GM18499 (cell line): ENCODE results near the gene HNRNPUL2.
"Not testable (repeated sequence)": the region's sequence is repeated elsewhere in the genome, so short reads cannot be mapped to it uniquely, and the experiment has no call there.

ENCODE experiments used
- ATAC-seq: cut with Tn5 transposase; IDR thresholded peaks from one replicate; pipeline ENCODE4 v1.9.1; 2021; ENCODE audit warnings: moderate number of reproducible peaks; ENCODE audit not compliant: insufficient read depth, unreplicated experiment

Gene HNRNPUL2

GRCh38 chr11:62705880-62706849 is 21.1 kb downstream of the HNRNPUL2 start:
- ATAC-seq = no peak

- no peak for ATAC-seq
These were observed 21.8 kb downstream of the HNRNPUL2 start for GRCh38 chr11:62705413-62705812.

GRCh38 chr11:62703921-62704320 is 23.3 kb downstream of the HNRNPUL2 start:
- ATAC-seq = not testable (repeated sequence)

- no peak for ATAC-seq
These were observed 25.0 kb downstream of the HNRNPUL2 start for GRCh38 chr11:62702246-62702645.

DNA sequence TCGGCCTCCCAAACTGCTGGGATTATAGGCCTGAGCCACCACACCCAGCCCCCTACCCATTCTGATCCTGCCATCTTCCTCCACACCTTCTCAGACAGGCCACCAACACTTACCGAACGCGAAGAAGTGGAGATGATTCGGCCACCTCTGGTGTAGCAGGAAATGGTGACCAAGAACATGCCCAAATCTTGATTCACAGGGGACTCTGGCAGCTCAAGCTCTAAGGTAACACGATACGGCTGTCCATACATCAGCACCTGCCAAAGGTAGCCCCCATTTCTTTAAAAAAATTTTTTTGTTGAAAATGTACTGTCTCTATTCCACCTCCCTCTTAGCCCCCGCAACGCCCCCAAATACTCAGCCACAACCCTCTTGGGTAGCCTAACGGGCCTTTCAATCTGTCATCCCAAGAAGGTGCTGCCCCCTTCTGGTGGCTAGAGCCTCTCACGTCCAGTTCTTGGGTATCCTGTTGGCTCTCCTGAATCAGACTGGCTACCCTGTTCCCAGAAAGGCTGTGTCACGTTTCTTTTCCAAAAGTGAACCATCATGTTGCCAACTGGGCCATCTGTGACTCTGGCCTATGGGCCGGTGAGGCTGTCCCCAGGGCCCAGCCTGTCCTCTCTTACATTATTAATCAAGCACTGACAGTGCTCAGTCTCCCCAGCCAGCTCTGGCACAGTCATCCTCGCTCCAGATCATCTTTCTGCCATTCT is 32.6 kb downstream of the HNRNPUL2 start:
- no peak for ATAC-seq

DNA sequence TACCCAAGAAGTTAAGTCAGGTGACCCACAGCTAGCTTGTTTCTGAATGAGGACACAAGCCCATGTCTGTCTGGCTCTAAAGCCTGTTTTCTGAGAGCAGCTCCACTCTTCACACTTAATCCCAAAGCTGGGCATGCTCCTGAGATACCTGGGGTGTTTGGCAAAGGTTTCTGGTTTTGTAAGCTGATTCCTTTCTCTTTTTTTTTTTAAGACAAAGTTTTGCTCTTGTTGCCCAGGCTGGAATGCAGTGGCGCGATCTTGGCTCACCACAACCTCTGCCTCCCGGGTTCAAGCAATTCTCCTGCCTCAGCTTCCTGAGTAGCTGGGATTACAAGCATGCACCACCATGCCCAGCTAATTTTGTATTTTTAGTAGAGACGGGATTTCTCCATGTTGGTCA is 33.6 kb downstream of the HNRNPUL2 start:
- ATAC-seq = not testable (repeated sequence)

GRCh38 chr11:62689421-62690183 is 37.7 kb downstream of the HNRNPUL2 start, which contains the start of gene LRRN4CL:
Gene LRRN4CL (minus strand): TSS chr11:62689530. CDS start chr11:62688508, 1,022 bp downstream.
- ATAC-seq = no peak

GRCh38 chr11:62688491-62688890 is 38.8 kb downstream of the HNRNPUL2 start:
- ATAC-seq = no peak

DNA sequence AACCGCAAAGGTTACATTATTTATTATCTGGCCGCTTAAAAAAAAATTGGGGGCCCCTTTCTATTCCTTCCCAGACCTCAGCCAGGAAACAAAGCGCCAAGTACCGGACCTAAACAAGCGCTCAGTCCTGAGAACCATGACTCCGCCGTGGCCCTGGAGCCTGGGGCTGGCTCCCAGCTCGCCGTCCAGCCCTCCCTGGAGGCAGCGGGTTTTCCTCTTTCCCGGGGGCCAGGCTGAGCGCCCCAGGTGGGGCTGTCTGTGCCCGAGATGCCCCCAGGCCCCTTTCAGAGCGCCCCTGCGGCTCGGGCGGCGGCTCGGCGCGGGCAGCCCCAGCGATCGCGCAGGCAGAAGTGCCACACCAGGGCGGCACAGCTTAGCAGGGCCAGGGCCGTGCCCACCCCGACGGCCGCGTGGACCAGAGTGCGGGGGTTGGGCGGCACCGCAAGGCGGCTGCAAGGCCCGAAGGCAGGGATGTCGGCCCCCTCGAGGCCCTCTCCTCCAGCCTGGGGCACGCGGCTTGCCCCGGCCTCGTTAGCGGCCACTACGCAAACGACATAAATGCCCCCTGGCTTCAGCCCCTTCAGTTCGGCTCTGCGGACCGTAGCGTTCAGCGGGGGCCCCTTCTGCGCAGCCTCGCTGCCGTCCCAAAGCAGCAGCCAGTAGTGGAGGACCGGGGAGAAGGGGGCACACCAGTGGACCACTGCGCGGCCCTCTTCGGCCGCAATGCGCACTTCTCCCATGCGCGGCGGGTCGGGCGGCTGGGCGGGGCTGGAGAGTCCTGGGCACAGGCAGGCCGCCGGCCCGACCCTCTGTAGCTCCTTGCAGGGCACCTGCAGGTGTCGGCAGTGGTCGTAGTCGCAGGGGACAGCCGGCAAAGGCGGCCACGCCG is 39.5 kb downstream of the HNRNPUL2 start:
- no peak for ATAC-seq

DNA sequence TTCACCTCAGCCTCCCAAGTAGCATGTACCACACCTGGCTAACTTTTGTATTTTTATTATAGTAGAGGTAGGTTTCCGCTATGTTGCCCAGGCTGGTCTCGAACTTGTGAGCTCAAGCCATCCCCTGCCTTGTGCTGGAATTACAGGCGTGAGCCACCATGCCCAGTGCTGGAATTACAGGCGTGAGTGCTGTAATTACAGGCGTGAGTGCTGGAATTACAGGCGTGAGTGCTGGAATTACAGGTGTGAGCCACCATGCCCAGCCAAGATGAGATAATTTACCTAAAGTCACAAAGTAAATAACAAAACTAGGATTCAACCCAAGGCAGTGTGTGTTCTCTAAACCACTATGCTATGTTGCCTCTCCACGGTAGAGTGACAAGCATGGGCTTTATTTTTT is 44.7 kb downstream of the HNRNPUL2 start:
- no peak for ATAC-seq

GRCh38 chr11:62680825-62681240 is 46.4 kb downstream of the HNRNPUL2 start:
- no peak for ATAC-seq

- no peak for ATAC-seq
These were observed 48.2 kb downstream of the HNRNPUL2 start, which contains the start of gene UBXN1 for GRCh38 chr11:62678770-62679696. Gene UBXN1 (minus strand): TSS chr11:62679073. CDS start chr11:62678923, 150 bp downstream.

DNA sequence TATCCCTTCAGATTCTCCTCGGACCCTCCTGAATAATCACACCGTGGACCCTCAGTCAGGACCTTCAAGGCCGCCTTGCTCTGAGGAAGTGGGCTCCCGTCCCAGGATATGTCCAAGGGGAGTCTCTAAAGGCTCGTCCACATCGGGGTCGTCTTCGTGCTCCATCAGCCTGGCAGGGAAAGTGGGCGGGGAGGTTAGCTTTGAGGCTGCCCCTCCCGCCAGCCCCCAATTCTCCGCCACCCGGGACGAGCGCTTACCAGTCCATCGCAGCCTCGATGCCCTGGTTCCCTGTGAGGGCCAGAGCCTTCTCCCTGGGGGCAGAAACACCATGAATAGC is 48.9 kb downstream of the HNRNPUL2 start:
- no peak for ATAC-seq

DNA sequence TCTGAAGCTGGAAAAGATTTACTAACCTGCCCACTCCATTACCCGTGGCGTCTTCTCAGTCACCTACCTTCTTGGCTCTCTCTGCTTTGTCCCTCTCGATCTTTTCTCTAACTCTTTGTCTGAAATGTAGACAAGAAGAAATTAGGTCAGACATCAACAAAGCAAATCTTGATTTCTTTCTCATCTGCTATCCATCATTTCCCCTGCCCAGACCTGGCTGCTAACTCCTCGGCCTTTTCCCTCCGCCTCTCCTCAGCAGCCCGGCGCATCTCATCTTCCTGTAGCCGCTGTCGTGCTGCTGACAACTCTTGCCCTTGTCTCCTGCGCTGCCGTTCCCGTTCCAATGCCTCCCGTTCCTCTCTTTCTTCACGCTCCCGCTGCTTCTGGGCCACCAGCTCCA is 49.5 kb downstream of the HNRNPUL2 start:
- ATAC-seq = no peak

DNA sequence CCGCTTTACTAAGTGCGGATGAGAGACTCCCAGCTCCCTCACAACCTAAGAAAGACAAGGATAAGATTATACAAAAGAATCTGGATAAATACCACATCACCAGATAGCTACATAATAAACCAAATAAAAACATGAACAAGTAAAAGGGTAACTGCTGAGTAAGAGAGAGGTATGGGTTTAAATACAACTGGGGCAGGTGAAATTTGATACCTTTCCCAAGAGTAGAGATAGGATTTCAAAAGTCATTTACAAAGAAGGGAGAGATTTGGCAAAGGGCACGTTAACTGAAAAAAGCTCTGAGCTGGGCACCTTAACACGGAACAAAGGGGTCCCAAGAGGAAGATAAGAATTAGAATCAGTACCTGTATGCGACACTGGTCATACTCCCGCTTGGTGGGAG is 50.1 kb downstream of the HNRNPUL2 start:
- no peak for ATAC-seq

- ATAC-seq = no peak
These were observed 50.6 kb downstream of the HNRNPUL2 start for GRCh38 chr11:62676698-62677097.

DNA sequence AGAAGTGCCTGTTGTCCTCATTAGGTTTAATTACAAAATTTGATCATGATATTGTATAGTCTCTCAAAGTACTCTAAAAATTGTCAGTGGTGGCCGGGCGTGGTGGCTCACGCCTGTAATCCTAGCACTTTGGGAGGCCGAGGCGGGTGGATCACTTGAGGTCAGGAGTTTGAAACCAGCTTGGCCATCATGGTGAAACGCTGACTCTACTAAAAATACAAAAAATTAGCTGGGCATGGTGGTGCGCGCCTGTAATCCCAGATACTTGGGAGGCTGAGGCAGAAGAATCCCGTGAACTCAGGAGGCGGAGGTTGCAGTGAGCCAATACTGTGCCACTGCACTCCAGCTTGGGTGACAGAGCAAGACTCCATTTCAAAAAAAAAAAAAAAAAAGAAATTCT is 51.8 kb downstream of the HNRNPUL2 start:
- ATAC-seq = not testable (repeated sequence)

DNA sequence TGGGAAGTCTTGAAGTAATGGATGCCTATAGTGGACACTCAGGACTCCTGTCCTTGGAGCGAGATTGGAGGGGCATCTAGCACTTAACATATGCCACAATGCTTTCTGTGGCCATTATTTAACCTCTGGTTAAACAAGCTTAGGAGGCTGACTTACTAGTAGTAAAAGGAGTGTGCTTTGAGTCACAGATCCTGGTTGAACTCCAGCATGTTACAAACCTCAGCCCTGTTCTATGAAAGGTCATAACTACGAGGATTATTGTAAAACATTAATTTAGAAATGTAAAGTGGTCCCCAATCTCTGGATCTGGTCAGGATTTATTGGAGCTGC is 54.1 kb downstream of the HNRNPUL2 start:
- ATAC-seq = no peak
